ENCODE measurements around the gene PRKCE.

DNA sequence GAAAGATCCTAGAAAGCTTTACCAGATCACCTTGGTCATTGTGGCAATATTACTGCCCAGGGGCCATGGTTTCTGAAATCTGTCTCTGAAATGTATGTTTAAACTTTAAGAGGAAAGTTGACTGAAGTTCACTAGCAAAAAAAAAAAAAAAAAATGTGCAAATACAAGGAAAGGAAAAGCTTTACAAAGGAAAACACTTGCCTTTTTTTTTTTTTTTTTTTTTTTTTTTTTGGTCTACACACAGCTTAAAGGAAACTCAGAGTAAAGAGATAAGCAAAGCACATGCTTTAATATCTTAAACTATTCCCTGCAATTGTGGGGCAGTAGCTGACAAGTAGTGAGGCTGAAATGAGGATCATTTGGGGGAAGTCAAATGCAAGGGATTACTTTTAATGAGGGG, 471.5 kb downstream of the PRKCE start:
- TF ChIP-seq, protein P1, sequence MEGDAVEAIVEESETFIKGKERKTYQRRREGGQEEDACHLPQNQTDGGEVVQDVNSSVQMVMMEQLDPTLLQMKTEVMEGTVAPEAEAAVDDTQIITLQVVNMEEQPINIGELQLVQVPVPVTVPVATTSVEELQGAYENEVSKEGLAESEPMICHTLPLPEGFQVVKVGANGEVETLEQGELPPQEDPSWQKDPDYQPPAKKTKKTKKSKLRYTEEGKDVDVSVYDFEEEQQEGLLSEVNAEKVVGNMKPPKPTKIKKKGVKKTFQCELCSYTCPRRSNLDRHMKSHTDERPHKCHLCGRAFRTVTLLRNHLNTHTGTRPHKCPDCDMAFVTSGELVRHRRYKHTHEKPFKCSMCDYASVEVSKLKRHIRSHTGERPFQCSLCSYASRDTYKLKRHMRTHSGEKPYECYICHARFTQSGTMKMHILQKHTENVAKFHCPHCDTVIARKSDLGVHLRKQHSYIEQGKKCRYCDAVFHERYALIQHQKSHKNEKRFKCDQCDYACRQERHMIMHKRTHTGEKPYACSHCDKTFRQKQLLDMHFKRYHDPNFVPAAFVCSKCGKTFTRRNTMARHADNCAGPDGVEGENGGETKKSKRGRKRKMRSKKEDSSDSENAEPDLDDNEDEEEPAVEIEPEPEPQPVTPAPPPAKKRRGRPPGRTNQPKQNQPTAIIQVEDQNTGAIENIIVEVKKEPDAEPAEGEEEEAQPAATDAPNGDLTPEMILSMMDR (IDR thresholded peaks at IDR 0.05), result no peak
- TF ChIP-seq POLR2A (IDR thresholded peaks at IDR 0.05) (no peak), POLR2AphosphoS5 (IDR thresholded peaks at IDR 0.05) (no peak)
